ENCODE results near the gene SLC39A7.

SLC39A7 gene, protein sequence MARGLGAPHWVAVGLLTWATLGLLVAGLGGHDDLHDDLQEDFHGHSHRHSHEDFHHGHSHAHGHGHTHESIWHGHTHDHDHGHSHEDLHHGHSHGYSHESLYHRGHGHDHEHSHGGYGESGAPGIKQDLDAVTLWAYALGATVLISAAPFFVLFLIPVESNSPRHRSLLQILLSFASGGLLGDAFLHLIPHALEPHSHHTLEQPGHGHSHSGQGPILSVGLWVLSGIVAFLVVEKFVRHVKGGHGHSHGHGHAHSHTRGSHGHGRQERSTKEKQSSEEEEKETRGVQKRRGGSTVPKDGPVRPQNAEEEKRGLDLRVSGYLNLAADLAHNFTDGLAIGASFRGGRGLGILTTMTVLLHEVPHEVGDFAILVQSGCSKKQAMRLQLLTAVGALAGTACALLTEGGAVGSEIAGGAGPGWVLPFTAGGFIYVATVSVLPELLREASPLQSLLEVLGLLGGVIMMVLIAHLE

DNA sequence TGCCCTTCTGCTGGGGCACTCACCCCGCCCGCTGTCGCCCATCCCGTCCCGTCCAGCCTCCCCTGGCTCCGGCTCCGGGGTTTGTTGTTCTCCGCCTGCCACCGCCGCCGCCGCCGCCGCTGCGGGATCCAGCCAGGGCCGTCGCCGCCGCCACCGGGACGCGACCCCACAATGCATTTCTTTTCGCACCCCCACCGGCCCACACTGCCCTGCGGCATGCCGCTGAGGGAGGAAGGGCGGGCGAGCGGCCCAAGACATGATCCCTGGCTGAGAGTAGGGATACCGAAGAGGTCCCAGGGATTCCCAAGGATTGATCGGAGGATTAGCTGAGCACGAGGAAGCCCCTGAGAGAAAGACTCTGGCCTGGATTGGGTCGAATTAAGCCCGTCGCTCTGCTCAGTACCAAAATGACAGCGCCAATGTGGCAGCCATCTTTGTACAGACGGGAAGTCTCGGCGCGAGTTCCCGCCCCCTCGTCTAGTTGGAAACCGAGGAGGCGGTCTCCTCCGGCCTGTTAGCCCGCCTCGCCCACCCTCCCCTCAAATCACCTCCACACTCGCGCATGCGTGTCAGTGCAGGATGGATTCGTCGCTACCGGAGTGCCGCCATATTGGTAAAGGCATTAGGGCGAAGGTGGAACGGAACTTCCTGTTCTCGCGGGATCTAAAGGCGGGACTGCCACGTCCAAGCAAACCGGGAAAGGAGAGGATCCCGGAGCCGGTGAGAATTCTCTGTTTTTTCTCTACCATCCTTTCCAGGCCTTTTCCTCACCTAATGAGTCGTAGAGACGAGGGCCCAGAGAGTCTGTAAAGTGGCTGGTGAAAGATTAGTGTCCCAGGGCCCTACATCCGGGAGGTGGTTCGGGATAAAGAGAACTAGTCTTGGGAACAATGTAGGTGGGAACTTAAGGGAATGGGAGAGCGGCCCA, at the start of gene SLC39A7, which contains the start of gene RXRB:
Gene SLC39A7 (plus strand): TSS at position 649 of the 928 bp plus-strand sequence. CDS start 379 bp downstream, outside the sequence.
Gene RXRB (minus strand): TSS at position 447 of the 928 bp plus-strand sequence. CDS start 189 bp downstream, at position 258.
- DNase-seq = peak; percentile 97

DNA sequence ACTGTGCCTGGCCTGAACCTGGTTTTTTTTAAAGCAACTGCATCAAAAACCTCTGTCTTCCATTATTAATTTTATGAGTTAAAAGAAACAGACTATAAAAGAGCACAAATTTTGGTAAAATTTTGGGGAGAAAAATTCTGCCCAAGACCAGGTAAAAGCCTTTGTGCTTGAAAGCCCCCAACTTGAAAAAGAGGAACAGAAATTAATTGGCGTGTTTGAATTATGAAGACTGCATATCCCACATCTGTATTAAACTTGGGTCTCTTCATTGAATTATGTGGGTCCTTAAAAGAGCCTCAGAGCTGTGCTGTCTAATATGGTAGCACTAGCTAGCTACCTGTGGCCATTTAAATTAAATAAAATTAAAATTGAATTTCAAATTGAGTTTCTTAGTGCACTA, 49.6 kb upstream of the SLC39A7 start:
- DNase-seq = no peak

DNA sequence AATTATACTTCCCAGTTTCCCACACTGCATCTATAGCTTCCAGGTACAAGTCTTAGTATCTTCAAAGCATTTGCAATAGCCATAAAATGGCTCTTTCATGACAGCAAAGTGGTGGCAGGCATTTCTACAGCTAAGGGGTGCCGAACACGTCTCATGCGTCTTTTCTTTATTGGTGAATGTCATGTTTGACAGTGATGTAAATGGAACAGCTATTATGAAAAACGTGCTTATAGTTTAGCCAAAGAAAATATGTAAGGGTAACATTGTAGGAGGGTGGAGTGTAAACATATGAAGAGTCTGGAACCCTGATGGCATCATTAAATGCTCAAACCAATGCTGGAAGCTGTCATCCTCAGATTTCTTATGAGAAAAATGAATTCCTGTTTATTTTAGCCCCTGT, 46.3 kb upstream of the SLC39A7 start:
- DNase-seq = no peak

DNA sequence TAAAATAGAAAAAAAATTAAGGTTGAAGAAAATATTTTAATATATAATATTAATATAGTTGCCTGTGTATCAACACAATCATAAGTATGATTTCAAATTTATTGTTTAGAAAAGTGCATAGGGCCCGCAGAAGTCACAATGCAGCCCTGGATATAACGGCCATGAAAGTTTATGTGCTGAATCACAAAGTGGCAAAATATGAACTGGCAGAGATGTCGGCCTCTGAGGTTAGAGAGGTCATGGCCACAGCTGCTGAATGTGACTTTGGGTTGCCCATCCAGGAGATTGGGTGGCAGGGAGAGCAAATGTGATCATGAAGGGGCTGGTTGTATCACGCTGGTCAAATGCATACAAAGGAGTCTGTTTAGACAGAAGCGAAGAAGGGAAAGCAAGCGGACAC, 44.1 kb upstream of the SLC39A7 start:
- no peak for DNase-seq

DNA sequence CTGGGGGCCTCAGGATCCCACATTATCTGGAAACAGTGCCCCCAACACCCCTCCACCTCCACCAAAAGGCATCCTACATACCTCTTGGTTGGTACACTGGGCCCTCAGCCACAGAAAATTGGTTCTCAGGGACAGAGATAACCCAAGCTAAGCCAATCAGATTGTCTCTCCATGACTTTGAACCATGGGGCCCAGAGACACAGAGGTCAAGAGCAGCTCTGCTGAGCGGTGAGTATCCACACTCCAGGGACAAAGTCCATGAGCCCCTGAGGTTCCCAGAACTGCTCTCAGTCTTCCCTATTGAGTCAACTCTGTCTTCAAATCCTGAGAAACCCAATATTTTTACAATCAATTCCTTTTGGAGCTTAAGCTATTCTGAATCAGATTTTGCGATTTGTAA, 43.7 kb upstream of the SLC39A7 start:
- no peak for DNase-seq

DNA sequence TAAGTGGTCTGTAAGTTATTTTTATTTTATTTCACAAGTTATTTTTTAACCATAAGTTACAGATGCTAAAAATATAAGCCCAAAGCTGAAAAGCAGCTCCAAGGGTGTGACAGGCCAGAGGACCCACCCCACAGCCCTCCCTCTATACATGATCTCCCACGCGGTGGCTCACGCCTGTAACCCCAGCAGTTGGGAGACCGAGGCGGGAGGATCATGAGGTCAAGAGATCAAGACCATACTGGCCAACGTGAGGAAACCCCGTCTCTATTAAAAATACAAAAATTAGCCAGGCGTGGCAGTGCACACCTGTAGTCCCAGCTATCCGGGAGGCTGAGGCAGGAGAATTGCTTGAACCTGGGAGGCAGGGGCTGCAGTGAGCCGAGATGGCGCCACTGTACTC, 40.6 kb upstream of the SLC39A7 start:
- DNase-seq = no peak

DNA sequence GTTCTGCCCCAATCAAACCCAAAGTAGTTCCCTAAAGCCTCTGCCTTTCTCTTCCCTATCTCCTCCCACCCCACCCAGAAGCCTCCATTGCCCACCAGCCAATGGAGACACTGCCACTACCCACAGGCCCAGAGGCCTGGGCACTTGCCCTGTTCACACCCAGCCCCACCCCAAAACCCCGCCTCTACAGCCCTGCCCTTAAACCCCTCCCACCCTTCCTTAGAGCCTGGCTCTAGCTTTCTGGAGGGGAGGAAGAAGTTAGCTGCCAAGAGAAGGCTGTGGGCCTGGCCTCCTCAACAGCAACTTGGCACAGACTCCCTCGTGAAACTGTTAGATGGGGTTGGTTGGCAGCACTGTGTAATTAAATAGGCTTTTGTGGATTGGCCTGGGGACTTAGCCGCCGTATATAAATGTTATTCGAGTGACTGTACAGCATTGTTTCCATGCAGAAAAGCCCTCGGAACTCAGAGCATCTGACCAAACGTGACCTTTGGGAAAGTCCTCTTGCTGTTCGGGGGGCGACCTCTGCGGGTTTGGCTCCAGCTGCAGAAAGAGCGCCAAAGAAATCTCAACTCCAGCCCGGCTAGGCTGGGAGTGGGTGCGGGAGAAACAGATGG, 39.8 kb upstream of the SLC39A7 start:
- DNase-seq = peak; percentile 97

DNA sequence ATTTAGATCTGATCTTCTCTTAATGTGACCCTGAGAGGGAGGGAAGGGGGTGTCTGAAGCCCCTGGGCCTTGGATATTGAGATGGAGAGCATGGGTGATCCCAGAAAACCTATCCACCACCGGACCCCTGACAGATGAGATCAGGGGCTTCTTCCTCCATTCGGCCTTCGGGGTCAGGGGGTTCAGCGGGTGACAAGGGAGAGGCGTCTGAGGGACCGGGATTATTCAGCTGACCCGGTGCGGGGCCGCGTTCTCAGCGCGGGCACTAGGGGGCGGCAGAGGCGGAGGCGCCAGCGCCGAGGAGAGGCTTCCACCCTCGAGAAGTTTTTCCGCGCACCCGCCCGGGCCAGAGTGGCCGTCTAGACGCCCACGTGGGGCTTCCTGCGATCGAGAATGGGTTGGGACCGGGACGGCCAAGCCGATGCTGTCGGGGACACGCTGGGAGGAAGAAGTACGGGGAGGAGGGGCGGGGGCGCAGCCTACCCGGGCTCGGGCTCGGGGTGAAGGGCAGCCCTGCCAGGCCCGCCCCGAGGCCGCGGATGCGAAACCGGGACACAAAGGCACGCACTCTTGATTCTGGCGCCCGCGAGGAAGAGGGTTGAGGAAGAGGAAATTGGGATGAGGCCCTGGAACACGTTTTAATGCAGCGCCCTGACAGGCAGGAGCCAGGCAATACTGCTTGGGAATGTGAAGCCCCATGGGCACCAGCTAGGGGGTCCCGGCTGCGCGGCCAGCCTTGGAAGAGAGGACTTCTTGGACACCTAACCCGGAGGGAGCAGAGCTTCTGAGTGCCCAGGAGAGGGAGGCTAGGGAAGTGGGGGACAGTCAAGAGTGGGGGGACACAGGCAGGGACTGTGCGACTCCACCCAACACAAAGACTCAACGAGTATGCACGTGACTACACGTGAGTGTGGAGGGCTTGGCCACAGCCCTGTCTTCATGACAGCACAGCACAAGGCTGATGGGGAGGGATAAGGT, 39.0 kb upstream of the SLC39A7 start:
- peak; percentile 31 for DNase-seq

DNA sequence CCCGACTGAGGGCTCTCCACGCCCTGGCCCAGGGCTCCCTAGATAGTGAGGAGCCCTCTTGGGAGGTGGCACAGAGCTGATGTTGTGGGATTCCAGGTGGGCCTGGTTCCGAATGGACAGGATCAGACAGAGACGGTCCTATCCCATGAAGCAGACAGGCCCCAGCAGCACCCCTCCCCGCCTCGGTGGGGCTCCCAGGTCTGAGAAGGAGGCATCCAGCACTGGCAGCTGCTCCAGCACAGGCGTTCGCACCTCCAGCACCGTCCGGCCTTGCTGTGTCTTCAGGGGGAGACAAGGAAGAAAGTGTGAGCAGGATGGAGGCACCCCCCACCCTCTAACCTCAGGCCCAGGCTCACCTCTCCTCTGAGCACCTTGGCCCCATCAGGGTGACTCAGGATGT, 37.1 kb upstream of the SLC39A7 start:
- DNase-seq = no peak

DNA sequence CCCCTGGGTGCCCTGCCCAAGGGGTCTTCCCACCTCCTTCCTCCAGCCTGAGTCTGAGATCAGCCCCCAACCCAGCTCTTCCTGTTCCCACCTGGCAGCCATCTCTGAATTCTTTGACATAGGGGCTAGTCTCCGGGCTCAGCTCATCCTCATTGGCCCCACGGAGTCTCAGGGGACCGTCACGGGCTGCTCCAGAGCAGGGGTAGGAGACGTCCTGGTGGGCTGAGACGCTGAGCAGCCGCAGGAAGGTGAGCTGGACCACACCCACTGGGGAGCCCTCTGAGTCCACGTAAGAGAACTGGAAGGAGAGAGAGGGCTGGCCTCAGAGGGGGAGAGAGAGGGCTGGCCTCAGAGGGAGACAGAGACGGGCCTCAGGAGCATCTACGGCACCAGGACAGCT, 36.5 kb upstream of the SLC39A7 start:
- DNase-seq = no peak

DNA sequence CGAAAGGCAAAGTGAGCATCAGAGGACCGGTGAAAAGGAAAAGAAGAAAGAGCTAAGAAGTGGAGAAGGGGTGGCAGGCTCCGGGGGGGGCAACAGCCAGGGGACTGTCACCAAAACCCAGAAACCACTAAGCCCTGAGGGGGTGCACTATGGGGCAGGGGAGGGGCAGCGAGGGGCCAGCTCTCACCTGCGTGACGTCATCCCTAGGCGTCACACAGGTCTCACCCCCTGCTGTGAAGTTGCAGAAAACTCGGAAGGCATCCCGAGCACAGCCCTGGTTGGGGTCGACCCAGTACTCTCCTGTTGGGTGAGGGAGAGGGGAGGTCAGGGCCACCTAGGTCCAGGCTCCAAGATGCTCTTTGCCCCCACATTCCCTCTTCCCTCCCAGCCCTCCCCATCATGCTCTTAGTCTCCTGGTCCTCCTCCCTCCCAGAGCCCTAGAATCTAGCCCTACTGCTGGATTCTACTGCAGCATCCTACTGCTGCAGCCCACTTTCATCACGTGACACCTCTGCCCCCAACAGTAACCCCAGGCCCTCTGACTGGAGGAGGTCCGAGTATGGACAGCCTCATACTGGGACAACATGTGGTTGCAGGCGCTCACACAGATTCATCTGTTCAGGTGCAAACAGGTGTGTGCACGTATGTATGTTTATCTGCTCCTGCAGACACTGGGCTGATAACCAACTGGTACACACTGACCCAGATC, 35.8 kb upstream of the SLC39A7 start:
- DNase-seq = no peak

DNA sequence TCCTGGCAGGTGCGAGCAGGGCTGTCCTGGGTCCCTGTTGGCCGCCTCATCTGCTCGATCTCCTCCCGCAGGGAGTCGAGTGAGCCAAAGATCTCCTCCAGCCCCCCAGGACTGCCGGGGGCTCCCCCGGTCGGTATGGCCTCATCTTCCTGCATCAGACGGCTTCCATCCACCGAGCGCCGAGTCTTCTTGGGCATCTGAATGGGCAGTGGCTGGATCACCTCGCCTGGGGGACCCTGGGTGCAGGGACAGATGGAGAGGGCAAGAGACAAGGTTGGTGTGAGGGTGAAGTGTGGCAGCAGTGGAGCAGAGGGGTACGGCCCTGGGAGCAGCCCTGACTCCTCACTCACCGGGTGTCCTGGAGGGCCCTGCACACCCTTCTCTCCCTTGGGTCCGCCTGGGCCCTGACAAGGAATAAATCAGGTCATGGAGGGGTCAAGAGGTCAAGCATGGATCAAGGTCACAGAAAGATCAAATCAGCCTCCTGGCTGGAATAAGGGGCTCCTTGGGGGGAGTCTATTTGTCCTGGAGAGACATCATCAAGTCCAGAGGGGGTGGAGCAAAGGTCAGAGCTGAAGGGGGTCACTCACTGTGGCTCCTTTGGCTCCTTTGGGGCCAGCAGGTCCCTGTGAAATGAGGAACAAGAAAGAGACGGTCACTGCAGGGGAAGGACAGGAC, 34.9 kb upstream of the SLC39A7 start:
- no peak for DNase-seq

DNA sequence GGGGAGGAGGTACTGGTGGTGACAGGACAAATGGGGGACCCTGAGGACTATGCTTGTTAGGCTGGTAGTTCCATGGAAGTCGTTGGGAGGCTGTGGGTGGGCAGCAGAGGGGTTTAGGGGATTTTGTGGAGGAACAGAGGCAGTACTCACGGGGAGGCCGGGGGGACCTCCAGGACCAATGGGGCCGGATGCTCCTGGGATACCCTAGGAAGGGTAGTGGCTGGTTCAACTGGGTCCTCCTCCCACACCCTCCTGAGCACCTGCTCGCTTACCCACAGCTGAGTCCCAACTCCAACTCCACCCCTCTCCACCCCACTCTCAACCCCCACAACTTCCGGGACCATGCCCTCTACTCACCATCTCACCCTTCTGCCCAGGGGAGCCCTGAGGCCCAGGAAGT, 34.3 kb upstream of the SLC39A7 start:
- no peak for DNase-seq

DNA sequence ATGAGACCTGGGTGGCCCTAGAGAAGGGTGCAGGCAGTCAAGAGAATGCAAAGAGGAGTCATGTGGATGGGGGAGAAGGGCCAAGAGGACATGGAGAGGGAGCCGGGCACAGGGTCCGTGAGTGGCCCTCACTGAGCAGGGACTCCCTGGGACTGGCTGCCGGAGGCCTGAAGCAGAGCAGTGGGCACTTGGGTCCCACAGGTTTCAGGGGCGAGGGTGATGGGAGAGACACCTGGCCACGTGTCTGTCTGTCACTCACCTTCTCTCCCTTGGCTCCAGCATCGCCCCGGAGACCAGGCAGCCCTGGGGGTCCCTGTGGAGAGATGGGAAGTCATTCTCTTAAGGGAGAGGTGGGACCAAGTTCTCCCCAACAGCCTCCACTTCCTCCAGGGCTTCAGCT, 33.9 kb upstream of the SLC39A7 start:
- no peak for DNase-seq

DNA sequence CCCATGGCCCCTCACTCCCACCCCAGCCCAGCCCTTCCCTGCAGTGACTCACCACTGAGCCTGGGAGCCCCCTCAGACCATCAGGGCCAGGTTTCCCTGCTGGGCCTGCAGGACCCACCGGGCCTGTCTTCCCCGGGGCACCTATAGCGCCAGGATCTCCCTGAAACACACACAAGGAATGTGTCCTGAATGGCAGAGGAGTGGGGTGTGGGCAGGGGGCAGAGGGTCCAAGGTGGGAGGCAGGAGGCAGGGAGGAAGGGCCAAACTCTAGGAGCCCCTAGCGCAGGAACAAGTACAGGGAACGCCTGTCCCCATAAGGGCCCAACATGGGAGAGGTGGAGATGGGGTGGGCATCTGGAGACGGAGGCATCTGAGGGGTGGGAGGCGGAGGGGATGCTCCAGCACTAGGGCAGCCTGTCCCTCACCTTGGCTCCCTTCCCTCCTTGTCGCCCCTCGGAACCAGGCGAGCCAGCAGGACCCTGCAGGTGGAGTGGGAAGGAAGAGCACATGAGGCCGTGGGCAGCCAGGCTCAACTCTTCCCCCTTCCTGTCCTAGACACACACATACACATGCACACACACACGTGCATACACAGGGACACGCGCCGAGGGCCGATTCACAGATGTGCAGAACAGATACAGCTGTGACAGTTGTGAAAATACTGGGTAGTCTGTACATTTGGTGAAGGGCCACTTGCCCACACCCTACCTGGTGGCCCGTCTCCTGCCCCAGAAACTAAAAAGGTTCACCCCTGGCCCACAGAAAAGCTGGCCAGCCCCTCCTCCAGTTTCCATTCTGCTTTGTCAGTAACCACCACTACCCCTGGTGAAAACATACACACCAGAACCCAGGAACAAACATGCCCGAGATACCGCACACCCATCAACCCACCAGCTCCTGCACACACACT, 33.0 kb upstream of the SLC39A7 start:
- DNase-seq = no peak

DNA sequence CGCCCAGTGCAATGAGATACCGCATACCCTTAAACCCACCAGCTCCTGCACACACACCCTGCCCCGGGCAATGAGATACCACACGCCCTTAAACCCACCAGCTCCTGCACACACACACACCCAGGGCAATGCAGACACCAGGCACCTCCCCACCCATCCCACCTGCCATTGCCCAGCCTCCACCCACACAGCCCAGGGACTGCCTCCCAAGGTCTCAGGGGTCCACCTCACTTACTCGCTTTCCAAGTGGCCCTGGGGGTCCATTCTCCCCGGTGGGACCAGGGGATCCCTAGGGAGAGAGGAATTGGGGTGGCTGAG, 32.4 kb upstream of the SLC39A7 start:
- no peak for DNase-seq

DNA sequence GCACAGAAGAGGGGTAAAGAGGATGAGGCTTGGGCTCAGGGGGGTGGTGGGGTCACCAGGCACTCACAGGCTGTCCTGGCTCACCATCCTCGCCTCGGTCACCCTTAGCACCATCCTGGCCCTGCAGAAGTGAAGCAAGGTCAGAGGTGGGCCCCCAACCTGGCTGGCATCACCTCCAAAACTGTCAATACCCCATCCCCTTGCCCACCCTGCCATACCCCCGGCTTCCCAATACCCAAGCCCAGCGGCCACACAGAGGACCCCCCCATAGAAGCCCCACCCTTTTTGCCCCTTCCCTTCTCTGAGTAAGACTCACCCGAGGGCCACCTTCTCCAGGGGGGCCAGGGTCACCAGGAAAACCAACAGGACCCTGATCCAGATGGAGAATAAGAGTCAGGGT, 32.0 kb upstream of the SLC39A7 start:
- no peak for DNase-seq

DNA sequence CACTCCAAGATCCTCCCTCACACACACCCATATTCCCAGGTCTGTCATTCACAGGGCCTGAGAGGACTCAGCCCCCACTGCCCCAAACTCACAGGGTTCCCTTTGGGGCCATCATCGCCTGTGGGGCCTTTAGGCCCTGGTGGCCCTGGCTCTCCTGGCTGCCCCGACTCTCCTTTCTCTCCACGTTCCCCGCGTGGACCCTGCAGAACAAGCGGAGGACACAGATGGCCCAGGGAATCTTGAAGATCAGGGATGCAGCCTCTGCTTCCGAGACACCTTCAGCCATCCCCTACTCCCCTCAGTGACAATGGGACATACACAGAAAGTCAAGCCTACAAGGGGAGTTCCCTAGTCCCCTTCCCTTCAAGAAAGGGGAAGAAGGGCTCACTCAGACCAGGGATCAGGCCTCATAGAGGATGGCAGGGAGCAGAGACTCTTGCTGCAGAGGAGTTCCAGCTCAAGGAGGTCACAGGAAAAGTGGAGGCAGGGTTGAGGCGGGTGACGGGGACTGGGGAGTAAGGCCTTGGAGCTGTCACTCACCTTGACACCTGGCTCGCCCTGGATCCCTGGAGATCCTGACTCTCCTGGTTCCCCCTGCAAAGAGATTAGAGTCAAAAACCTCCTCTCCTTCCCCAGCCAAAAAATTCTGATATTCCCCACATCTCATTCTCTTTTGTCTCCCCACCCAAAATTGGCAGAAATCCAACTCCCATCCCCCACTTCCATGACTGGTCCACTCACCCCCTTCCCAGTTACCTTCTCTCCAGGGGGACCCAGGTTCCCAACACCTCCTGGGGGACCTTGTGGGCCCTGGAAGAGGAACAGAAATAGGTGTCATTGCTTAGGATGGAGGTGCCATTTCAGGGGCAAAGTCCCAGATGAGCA, 31.1 kb upstream of the SLC39A7 start:
- DNase-seq = no peak
